ENCODE measurements around the gene EIPR1. TPM values are rescaled to one million over a fixed set of nuclear protein-coding genes. Genes with fewer than 3 reads are reported as not detected.

Gene EIPR1
- total and polyA plus RNA-seq, 2 experiments from 2014 or later, result 17.4 to 46.3 TPM

GRCh38 chr2:3296182-3296972, 81.2 kb downstream of the EIPR1 start (continued):
- TF ChIP-seq ZNF462 (CRISPR knock-in tag; IDR thresholded peaks at IDR 0.05) (no peak), CREB1 (CRISPR knock-in tag; IDR thresholded peaks at IDR 0.05; ENCODE audit: low read depth) (no peak), POLR2AphosphoS5 (IDR thresholded peaks at IDR 0.05; ENCODE audit: low read depth) (no peak), EZH2 (IDR thresholded peaks at IDR 0.05; ENCODE audit: low read depth, unreplicated experiment) (no peak), ETS1 (IDR thresholded peaks at IDR 0.05) (no peak), STAT1 (IDR thresholded peaks at IDR 0.05; ENCODE audit: unreplicated experiment) (no peak), EZH2phosphoT487 (IDR thresholded peaks at IDR 0.05; ENCODE audit: unreplicated experiment) (no peak), JUNB (IDR thresholded peaks at IDR 0.05; ENCODE audit: unreplicated experiment) (no peak)

GRCh38 chr2:3294493-3294892, 83.1 kb downstream of the EIPR1 start:
- peaks cover 20% of the 10 kb centered on the region for H3K4me1 Mint-ChIP-seq
- Histone ChIP-seq H3K27me3 (ENCODE audit: insufficient read depth) (no peaks in the 10 kb centered on the region), H3K4me3 (no peak overlapping the region), H3K9me2 (ENCODE audit: insufficient read depth) (no peaks in the 10 kb centered on the region), H3K4me1 (ENCODE audit: insufficient read depth) (no peaks in the 10 kb centered on the region), H3K79me2 (replicated peaks; ENCODE audit: insufficient read depth) (peaks cover 13% of the 10 kb centered on the region; the same call in 1 of the 2 replicates), H4K20me1 (replicated peaks; ENCODE audit: insufficient read depth) (no peaks in the 10 kb centered on the region), H3K36me3 (ENCODE audit: insufficient read depth) (no peaks in the 10 kb centered on the region), H3K27ac (ENCODE audit: low read depth) (no peak overlapping the region), H2AFZ (no peak overlapping the region), H3K4me2 (no peak overlapping the region), H3F3A (replicated peaks; ENCODE audit: low read depth) (no peaks in the 10 kb centered on the region)
- no peak for TF ChIP-seq NANOG (IDR thresholded peaks at IDR 0.05; ENCODE audit: borderline replicate concordance)
- no peak overlapping the region for H3K27ac Mint-ChIP-seq
- DNase-seq (ENCODE audit: low spot score), result no peak
- peaks cover under 1% of the 10 kb centered on the region; the same call in 1 of the 3 replicates for H3K36me3 Mint-ChIP-seq (ENCODE audit: low read depth)
- no peaks in the 10 kb centered on the region for H3K9me3 Mint-ChIP-seq
- no peak for ATAC-seq
- no peak overlapping the region for H3K4me3 Mint-ChIP-seq
- peaks cover 11% of the 10 kb centered on the region for H3K27me3 Mint-ChIP-seq (ENCODE audit: insufficient read depth, low read depth, poor library complexity)
